ENCODE measurements around the gene MYO10. TPM values are rescaled to one million over a fixed set of nuclear protein-coding genes. Genes with fewer than 3 reads are reported as not detected.

MYO10 gene
- total RNA-seq, 1 donor from 2014 or later = 4.8 TPM

- intact Hi-C loops (cut with DNase I) = no loop called here
- DNase-seq (ENCODE audit: missing footprints) (no peak), ATAC-seq (no peak)
Observed at GRCh38 chr5:16946725-16947124, 10.6 kb upstream of the MYO10 start.

- ATAC-seq = no peak
- intact Hi-C loops (cut with DNase I) = no loop called here
- DNase-seq (ENCODE audit: missing footprints) = no peak
Observed at GRCh38 chr5:16944816-16945562, 8.9 kb upstream of the MYO10 start.

GRCh38 chr5:16943846-16944678 is 8.0 kb upstream of the MYO10 start:
- DNase-seq (ENCODE audit: missing footprints) (no peak), ATAC-seq (no peak)
- intact Hi-C loops (cut with DNase I) = no loop called here

GRCh38 chr5:16937503-16938161 is 1.5 kb upstream of the MYO10 start:
- ATAC-seq (no peak), DNase-seq (ENCODE audit: missing footprints) (no peak)
- intact Hi-C loops (cut with DNase I) = loop anchor here (2.0 to 10.0 kb wide), 2 partner anchors 107 to 141 kb away; no protein-coding TSS in a partner anchor

GRCh38 chr5:16936989-16937438 is 926 bp upstream of the MYO10 start:
- intact Hi-C loops (cut with DNase I) = loop anchor here (2.0 to 10.0 kb wide), 2 partner anchors 108 to 142 kb away; no protein-coding TSS in a partner anchor
- DNase-seq (ENCODE audit: missing footprints) (no peak), ATAC-seq (no peak)

- peak; percentile 27 for ATAC-seq
- DNase-seq (ENCODE audit: missing footprints) = peak; percentile 76
- intact Hi-C loops (cut with DNase I) = loop anchor here (2.0 to 10.0 kb wide), 3 partner anchors 109 to 199 kb away; no protein-coding TSS in a partner anchor
Observed at GRCh38 chr5:16935231-16936149, 598 bp downstream of the MYO10 start.

- no peak for ATAC-seq
- DNase-seq (ENCODE audit: missing footprints) = no peak
- intact Hi-C loops (cut with DNase I) = loop anchor here (1.0 to 10.0 kb wide), 4 partner anchors 110 to 255 kb away; no protein-coding TSS in a partner anchor
Observed at GRCh38 chr5:16934677-16935153, 1.4 kb downstream of the MYO10 start.

GRCh38 chr5:16934123-16934522 is 2.0 kb downstream of the MYO10 start:
- intact Hi-C loops (cut with DNase I) = loop anchor here (1.0 to 10.0 kb wide), 4 partner anchors 111 to 255 kb away; no protein-coding TSS in a partner anchor
- DNase-seq (ENCODE audit: missing footprints) = no peak
- ATAC-seq = no peak

GRCh38 chr5:16933337-16933736 is 2.8 kb downstream of the MYO10 start:
- DNase-seq (ENCODE audit: missing footprints) (no peak), ATAC-seq (no peak)
- intact Hi-C loops (cut with DNase I) = loop anchor here (5.0 to 10.0 kb wide), 2 partner anchors 111 to 141 kb away; no protein-coding TSS in a partner anchor

- ATAC-seq (no peak), DNase-seq (ENCODE audit: missing footprints) (no peak)
- intact Hi-C loops (cut with DNase I) = loop anchor here (5.0 to 10.0 kb wide), 2 partner anchors 112 to 140 kb away; no protein-coding TSS in a partner anchor
Observed at GRCh38 chr5:16932401-16932800, 3.7 kb downstream of the MYO10 start.

- DNase-seq (ENCODE audit: missing footprints) (no peak), ATAC-seq (no peak)
- intact Hi-C loops (cut with DNase I) = loop anchor here (5.0 to 10.0 kb wide), 2 partner anchors 113 to 139 kb away; no protein-coding TSS in a partner anchor
Observed at GRCh38 chr5:16931334-16932110, 4.6 kb downstream of the MYO10 start.

GRCh38 chr5:16930496-16930895 is 5.6 kb downstream of the MYO10 start:
- no peak for DNase-seq (ENCODE audit: missing footprints)
- no peak for ATAC-seq
- intact Hi-C loops (cut with DNase I) = loop anchor here (5.0 to 10.0 kb wide), 2 partner anchors 114 to 138 kb away; no protein-coding TSS in a partner anchor

- DNase-seq (ENCODE audit: missing footprints) = no peak
- ATAC-seq = no peak
- intact Hi-C loops (cut with DNase I) = loop anchor here (5.0 to 10.0 kb wide), 2 partner anchors 115 to 138 kb away; no protein-coding TSS in a partner anchor
Observed at GRCh38 chr5:16929831-16930230, 6.3 kb downstream of the MYO10 start.

- intact Hi-C loops (cut with DNase I) = no loop called here
- no peak for ATAC-seq
- no peak for DNase-seq (ENCODE audit: missing footprints)
Observed at GRCh38 chr5:16929347-16929746, 6.7 kb downstream of the MYO10 start.

- no peak for ATAC-seq
Observed at GRCh38 chr5:16927613-16928012, 8.5 kb downstream of the MYO10 start.

GRCh38 chr5:16926417-16926816 is 9.7 kb downstream of the MYO10 start:
- DNase-seq (ENCODE audit: missing footprints) (no peak), ATAC-seq (no peak)
- intact Hi-C loops (cut with DNase I) = no loop called here

More at GRCh38 chr5:16927613-16928012, 8.5 kb downstream of the MYO10 start:
- intact Hi-C loops (cut with DNase I) = no loop called here
- no peak for DNase-seq (ENCODE audit: missing footprints)

GRCh38 chr5:16924206-16924605 is 11.9 kb downstream of the MYO10 start:
- intact Hi-C loops (cut with DNase I) = no loop called here
- ATAC-seq = no peak
- DNase-seq (ENCODE audit: missing footprints) = no peak
